Activated CD4-positive, alpha-beta T cell treated with anti-CD3 and anti-CD28 coated beads, Interleukin-2, amount 10 ng/mL, durations not matched to agents 24 days and 14 days (primary cell): ENCODE data around the gene CCDC169. TPM values are rescaled to one million over a fixed set of nuclear protein-coding genes. Genes with fewer than 3 reads are reported as not detected.
A peak's percentile ranks its signal among the peaks of the same experiment; 100 is the strongest.
"Not testable (repeated sequence)": the region's sequence is repeated elsewhere in the genome, so short reads cannot be mapped to it uniquely, and the experiment has no call there.

Experiments used
- DNase-seq: peaks from one replicate; pipeline ENCODE4 v3.0.0; 2022
- H3K27ac Mint-ChIP-seq: one replicate; pipeline ENCODE4 v1.8.0; 2022; ENCODE audit warnings: mild to moderate bottlenecking, mixed read lengths
- H3K27me3 Mint-ChIP-seq: one replicate; pipeline ENCODE4 v1.8.0; 2022; ENCODE audit warnings: mixed read lengths
- H3K36me3 Mint-ChIP-seq: one replicate; pipeline ENCODE4 v1.8.0; 2022; ENCODE audit warnings: low read depth, mild to moderate bottlenecking, mixed read lengths
- H3K4me1 Mint-ChIP-seq: one replicate; pipeline ENCODE4 v1.8.0; 2021; ENCODE audit warnings: mixed read lengths
- H3K4me3 Mint-ChIP-seq: one replicate; pipeline ENCODE4 v1.8.0; 2022; ENCODE audit warnings: mild to moderate bottlenecking, moderate library complexity, mixed read lengths
- H3K9me3 Mint-ChIP-seq: one replicate; pipeline ENCODE4 v1.8.0; 2021; ENCODE audit warnings: mixed read lengths
- intact Hi-C: fragments of 100-400 bp; cut with micrococcal nuclease; formaldehyde crosslinking; loops from one replicate; pipeline ENCODE4 v1.15.1; 2023
- total RNA-seq: library from RNA; stranded (reverse); gene quantifications from 2 replicates; pipeline ENCODE4 v1.2.3, GENCODE V29; 2022

CCDC169 gene
- total RNA-seq = 0.35 and 0.50 TPM in 2 replicates

- intact Hi-C loops = loop anchor here (1.0 to 10.0 kb wide), 3 partner anchors 48 to 697 kb away; partner anchors contain the start of gene ALG5
- peaks cover 11% of the 10 kb centered on the region for H3K4me1 Mint-ChIP-seq
- peak; percentile 89 for DNase-seq
- H3K36me3 Mint-ChIP-seq = peaks cover 2% of the 10 kb centered on the region
- peaks cover 31% of the 10 kb centered on the region for H3K27me3 Mint-ChIP-seq
- H3K27ac Mint-ChIP-seq = peak within 1 kb of the TSS; percentile 64
- H3K4me3 Mint-ChIP-seq = peak within 1 kb of the TSS; percentile 90
- no peaks in the 10 kb centered on the region for H3K9me3 Mint-ChIP-seq
These were observed at the start of gene CCDC169 for GRCh38 chr13:36297366-36298338. TSS of gene CCDC169 (minus strand) at chr13:36297814. CDS start at chr13:36297719, 95 bp downstream.

GRCh38 chr13:36346222-36347083 is 48.8 kb upstream of the CCDC169 start, which contains the start of gene SPART:
TSS of gene SPART (minus strand) at chr13:36346394. CDS start at chr13:36335830, 10,564 bp downstream.
- Mint-ChIP-seq H3K27ac (peak within 1 kb of the TSS; percentile 92), H3K27me3 (peaks cover 5% of the 10 kb centered on the region), H3K9me3 (no peaks in the 10 kb centered on the region), H3K4me3 (peak within 1 kb of the TSS; percentile 92), H3K4me1 (peaks cover 16% of the 10 kb centered on the region), H3K36me3 (peaks cover 4% of the 10 kb centered on the region)
- intact Hi-C loops = loop anchor here (1.0 to 5.0 kb wide), 7 partner anchors 72 to 2001 kb away; partner anchors contain the start of genes ALG5, CCNA1, RFXAP and SUPT20H
- DNase-seq = peak; percentile 96

- Mint-ChIP-seq H3K4me1 (peaks cover 18% of the 10 kb centered on the region), H3K27ac (peak overlapping the region; percentile 92), H3K27me3 (peaks cover 3% of the 10 kb centered on the region), H3K9me3 (no peaks in the 10 kb centered on the region), H3K36me3 (peaks cover 4% of the 10 kb centered on the region), H3K4me3 (peak overlapping the region; percentile 92)
- intact Hi-C loops = loop anchor here (1.0 to 5.0 kb wide), 8 partner anchors 47 to 2002 kb away; partner anchors contain the start of genes ALG5, CCNA1, RFXAP and SUPT20H
- DNase-seq = peak; percentile 81
These were observed 48.0 kb upstream of the CCDC169 start for GRCh38 chr13:36345438-36346221.

- H3K4me1 Mint-ChIP-seq = peaks cover 18% of the 10 kb centered on the region
- peaks cover 4% of the 10 kb centered on the region for H3K36me3 Mint-ChIP-seq
- no peaks in the 10 kb centered on the region for H3K27me3 Mint-ChIP-seq
- intact Hi-C loops = loop anchor here (1.0 to 5.0 kb wide), 3 partner anchors 47 to 2002 kb away; partner anchors contain the start of genes CCNA1 and UFM1
- H3K9me3 Mint-ChIP-seq = no peaks in the 10 kb centered on the region
- peak overlapping the region; percentile 92 for H3K4me3 Mint-ChIP-seq
- DNase-seq = peak; percentile 76
- H3K27ac Mint-ChIP-seq = peak overlapping the region; percentile 92
These were observed 47.3 kb upstream of the CCDC169 start for GRCh38 chr13:36344886-36345437.

- intact Hi-C loops = no loop called here
- Mint-ChIP-seq H3K36me3 (peaks cover 4% of the 10 kb centered on the region), H3K4me1 (peaks cover 18% of the 10 kb centered on the region), H3K4me3 (peak overlapping the region; percentile 38), H3K27me3 (no peaks in the 10 kb centered on the region), H3K9me3 (no peaks in the 10 kb centered on the region), H3K27ac (no peak overlapping the region)
- no peak for DNase-seq
These were observed 46.6 kb upstream of the CCDC169 start for GRCh38 chr13:36344173-36344572.

GRCh38 chr13:36343766-36344165 is 46.2 kb upstream of the CCDC169 start:
- no peaks in the 10 kb centered on the region for H3K27me3 Mint-ChIP-seq
- peaks cover 4% of the 10 kb centered on the region for H3K36me3 Mint-ChIP-seq
- H3K9me3 Mint-ChIP-seq = no peaks in the 10 kb centered on the region
- DNase-seq = no peak
- peaks cover 18% of the 10 kb centered on the region for H3K4me1 Mint-ChIP-seq
- peak overlapping the region; percentile 38 for H3K4me3 Mint-ChIP-seq
- H3K27ac Mint-ChIP-seq = no peak overlapping the region
- intact Hi-C loops = no loop called here

GRCh38 chr13:36342715-36343114 is 45.1 kb upstream of the CCDC169 start:
- H3K36me3 Mint-ChIP-seq = peaks cover 4% of the 10 kb centered on the region
- H3K27me3 Mint-ChIP-seq = no peaks in the 10 kb centered on the region
- DNase-seq = no peak
- H3K4me1 Mint-ChIP-seq = peaks cover 18% of the 10 kb centered on the region
- intact Hi-C loops = no loop called here
- H3K9me3 Mint-ChIP-seq = no peaks in the 10 kb centered on the region
- no peak overlapping the region for H3K27ac Mint-ChIP-seq
- H3K4me3 Mint-ChIP-seq = no peak overlapping the region

- DNase-seq = no peak
- intact Hi-C loops = no loop called here
- Mint-ChIP-seq H3K36me3 (peaks cover 6% of the 10 kb centered on the region), H3K4me3 (no peak overlapping the region), H3K27me3 (no peaks in the 10 kb centered on the region), H3K27ac (no peak overlapping the region), H3K9me3 (no peaks in the 10 kb centered on the region), H3K4me1 (peaks cover 20% of the 10 kb centered on the region)
These were observed 44.1 kb upstream of the CCDC169 start for GRCh38 chr13:36341718-36342117.

- intact Hi-C loops = no loop called here
- peaks cover 23% of the 10 kb centered on the region for H3K4me1 Mint-ChIP-seq
- H3K27ac Mint-ChIP-seq = no peak overlapping the region
- no peaks in the 10 kb centered on the region for H3K9me3 Mint-ChIP-seq
- no peak for DNase-seq
- peaks cover 12% of the 10 kb centered on the region for H3K36me3 Mint-ChIP-seq
- no peaks in the 10 kb centered on the region for H3K27me3 Mint-ChIP-seq
- H3K4me3 Mint-ChIP-seq = no peak overlapping the region
These were observed 42.1 kb upstream of the CCDC169 start for GRCh38 chr13:36339600-36340155.

- no peak for DNase-seq
- H3K27me3 Mint-ChIP-seq = no peaks in the 10 kb centered on the region
- H3K4me1 Mint-ChIP-seq = peaks cover 21% of the 10 kb centered on the region
- H3K36me3 Mint-ChIP-seq = peaks cover 11% of the 10 kb centered on the region
- intact Hi-C loops = no loop called here
- no peak overlapping the region for H3K27ac Mint-ChIP-seq
- no peak overlapping the region for H3K4me3 Mint-ChIP-seq
- H3K9me3 Mint-ChIP-seq = no peaks in the 10 kb centered on the region
These were observed 40.5 kb upstream of the CCDC169 start for GRCh38 chr13:36337938-36338641.

GRCh38 chr13:36332986-36333385 is 35.4 kb upstream of the CCDC169 start:
- intact Hi-C loops = no loop called here
- no peak for DNase-seq
- no peaks in the 10 kb centered on the region for H3K27me3 Mint-ChIP-seq
- no peak overlapping the region for H3K27ac Mint-ChIP-seq
- H3K9me3 Mint-ChIP-seq = no peaks in the 10 kb centered on the region
- H3K36me3 Mint-ChIP-seq = peaks cover 32% of the 10 kb centered on the region
- H3K4me1 Mint-ChIP-seq = peaks cover 19% of the 10 kb centered on the region
- no peak overlapping the region for H3K4me3 Mint-ChIP-seq

- H3K9me3 Mint-ChIP-seq, DNase-seq, H3K27ac Mint-ChIP-seq, H3K27me3 Mint-ChIP-seq, H3K4me3 Mint-ChIP-seq, intact Hi-C loops: not testable (repeated sequence)
- H3K4me1 Mint-ChIP-seq = peaks cover 16% of the 10 kb centered on the region
- peaks cover 36% of the 10 kb centered on the region for H3K36me3 Mint-ChIP-seq
These were observed 34.6 kb upstream of the CCDC169 start for GRCh38 chr13:36332255-36332654.
